22Rv1 (cell line): ENCODE measurements around the gene FRAS1.

ENCODE experiments used
- ZFX ChIP-seq: fragments of 450-650 bp; IDR thresholded peaks from 2 replicates; pipeline ENCODE4 v1.6.1; 2017; ENCODE audit warnings: antibody characterized with exemption, borderline replicate concordance
- TF ChIP-seq, protein P1 (sequence below): fragments of 450-650 bp; IDR thresholded peaks from 2 replicates; pipeline ENCODE4 v1.5.1; 2017; ENCODE audit warnings: mild to moderate bottlenecking

DNA sequence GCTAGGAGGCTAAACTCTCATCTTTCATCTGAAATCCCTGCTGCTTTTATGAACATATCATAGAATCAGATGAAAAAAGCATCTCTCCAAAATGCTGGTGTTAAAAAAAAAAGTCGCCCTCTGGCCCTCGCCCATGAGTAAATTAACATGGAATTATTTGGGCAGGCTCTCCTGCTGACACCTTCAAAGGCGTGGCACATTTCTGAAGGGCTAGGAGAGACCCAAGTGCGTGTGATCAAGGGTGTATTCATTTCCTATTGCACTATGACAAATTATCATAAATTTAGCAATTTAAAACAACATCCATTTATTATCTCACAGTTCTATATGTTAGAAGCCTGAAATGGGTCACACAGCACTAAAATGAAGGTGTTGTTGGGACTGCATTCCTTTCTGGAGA lies 499.5 kb downstream of the FRAS1 start:
- TF ChIP-seq, protein P1, sequence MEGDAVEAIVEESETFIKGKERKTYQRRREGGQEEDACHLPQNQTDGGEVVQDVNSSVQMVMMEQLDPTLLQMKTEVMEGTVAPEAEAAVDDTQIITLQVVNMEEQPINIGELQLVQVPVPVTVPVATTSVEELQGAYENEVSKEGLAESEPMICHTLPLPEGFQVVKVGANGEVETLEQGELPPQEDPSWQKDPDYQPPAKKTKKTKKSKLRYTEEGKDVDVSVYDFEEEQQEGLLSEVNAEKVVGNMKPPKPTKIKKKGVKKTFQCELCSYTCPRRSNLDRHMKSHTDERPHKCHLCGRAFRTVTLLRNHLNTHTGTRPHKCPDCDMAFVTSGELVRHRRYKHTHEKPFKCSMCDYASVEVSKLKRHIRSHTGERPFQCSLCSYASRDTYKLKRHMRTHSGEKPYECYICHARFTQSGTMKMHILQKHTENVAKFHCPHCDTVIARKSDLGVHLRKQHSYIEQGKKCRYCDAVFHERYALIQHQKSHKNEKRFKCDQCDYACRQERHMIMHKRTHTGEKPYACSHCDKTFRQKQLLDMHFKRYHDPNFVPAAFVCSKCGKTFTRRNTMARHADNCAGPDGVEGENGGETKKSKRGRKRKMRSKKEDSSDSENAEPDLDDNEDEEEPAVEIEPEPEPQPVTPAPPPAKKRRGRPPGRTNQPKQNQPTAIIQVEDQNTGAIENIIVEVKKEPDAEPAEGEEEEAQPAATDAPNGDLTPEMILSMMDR: no peak
- no peak for TF ChIP-seq ZFX
